Upper lobe of left lung (tissue), 4 donors: ENCODE measurements around the gene CS.

Source experiments
- POLR2A ChIP-seq, 4 donors: fragments of 450-650 bp; IDR thresholded peaks; one replicate each; pipeline ENCODE4 v1.5.1; 2016 to 2017; ENCODE audit warnings: antibody characterized with exemption in 4 of 4, mild to moderate bottlenecking in 2 of 4
- POLR2AphosphoS5 ChIP-seq, 2 donors: sonication (generic); formaldehyde crosslinking; IDR thresholded peaks; one replicate each; pipeline ENCODE4 v1.5.1; 2017; ENCODE audit warnings: antibody characterized with exemption in 2 of 2
- TF ChIP-seq, protein P1 (sequence below), 6 experiments: fragments of 450-650 bp in 4 of 6; fragments of 200-600 bp in 2 of 6; sonication (generic) in 2 of 6; IDR thresholded peaks; one replicate each; pipeline ENCODE4 v1.5.1; 2016 to 2019; ENCODE audit warnings: antibody characterized with exemption in 6 of 6

DNA sequence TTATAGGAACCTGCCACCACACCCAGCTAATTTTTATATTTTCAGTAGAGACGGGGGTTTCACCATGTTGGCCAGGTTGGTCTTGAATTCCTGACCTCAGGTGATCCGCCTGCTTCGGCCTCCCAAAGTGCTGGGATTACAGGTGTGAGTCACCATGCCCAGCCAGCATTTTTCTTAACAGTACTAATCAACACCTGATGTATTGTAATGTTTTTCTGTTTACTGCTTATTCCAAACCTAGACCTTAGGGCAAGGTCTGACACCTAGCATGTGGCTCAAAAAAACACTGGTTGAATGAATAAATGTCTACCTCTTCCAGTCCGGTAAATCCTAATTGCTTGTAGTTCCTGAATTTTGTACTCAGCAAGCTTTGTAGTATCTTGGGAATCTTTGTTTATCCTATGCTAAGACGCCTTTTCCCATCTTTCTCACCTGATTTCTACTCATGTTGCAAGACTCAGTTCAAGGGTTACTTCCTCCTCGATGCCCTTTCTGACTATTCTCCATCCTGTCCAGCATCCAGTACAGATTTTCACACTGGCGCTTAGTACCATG lies 30.9 kb upstream of the CS start:
- TF ChIP-seq, protein P1, sequence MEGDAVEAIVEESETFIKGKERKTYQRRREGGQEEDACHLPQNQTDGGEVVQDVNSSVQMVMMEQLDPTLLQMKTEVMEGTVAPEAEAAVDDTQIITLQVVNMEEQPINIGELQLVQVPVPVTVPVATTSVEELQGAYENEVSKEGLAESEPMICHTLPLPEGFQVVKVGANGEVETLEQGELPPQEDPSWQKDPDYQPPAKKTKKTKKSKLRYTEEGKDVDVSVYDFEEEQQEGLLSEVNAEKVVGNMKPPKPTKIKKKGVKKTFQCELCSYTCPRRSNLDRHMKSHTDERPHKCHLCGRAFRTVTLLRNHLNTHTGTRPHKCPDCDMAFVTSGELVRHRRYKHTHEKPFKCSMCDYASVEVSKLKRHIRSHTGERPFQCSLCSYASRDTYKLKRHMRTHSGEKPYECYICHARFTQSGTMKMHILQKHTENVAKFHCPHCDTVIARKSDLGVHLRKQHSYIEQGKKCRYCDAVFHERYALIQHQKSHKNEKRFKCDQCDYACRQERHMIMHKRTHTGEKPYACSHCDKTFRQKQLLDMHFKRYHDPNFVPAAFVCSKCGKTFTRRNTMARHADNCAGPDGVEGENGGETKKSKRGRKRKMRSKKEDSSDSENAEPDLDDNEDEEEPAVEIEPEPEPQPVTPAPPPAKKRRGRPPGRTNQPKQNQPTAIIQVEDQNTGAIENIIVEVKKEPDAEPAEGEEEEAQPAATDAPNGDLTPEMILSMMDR (IDR thresholded peaks at IDR 0.05) = no peak
- TF ChIP-seq POLR2AphosphoS5 (IDR thresholded peaks at IDR 0.05) (no peak), POLR2A (IDR thresholded peaks at IDR 0.05) (no peak)
